GM18507 (cell line): ENCODE measurements around the gene USH1G.
A peak's percentile ranks its signal among the peaks of the same experiment; 100 is the strongest.
"Not testable (repeated sequence)": the region's sequence is repeated elsewhere in the genome, so short reads cannot be mapped to it uniquely, and the experiment has no call there.

Source experiments
- DNase-seq: peaks from one replicate; pipeline ENCODE4 v3.0.0; 2011; ENCODE audit warnings: low read depth; ENCODE audit not compliant: insufficient read length; ENCODE audit errors: extremely low spot score
- FAIRE-seq: peaks from 2 replicates; lab custom pipeline; 2011; peaks lifted over from hg19 to GRCh38; lab: Jason Lieb, UNC

The USH1G gene

GRCh38 chr17:74881073-74881472 is 42.0 kb downstream of the USH1G start:
- no peak for FAIRE-seq
- no peak for DNase-seq

DNA sequence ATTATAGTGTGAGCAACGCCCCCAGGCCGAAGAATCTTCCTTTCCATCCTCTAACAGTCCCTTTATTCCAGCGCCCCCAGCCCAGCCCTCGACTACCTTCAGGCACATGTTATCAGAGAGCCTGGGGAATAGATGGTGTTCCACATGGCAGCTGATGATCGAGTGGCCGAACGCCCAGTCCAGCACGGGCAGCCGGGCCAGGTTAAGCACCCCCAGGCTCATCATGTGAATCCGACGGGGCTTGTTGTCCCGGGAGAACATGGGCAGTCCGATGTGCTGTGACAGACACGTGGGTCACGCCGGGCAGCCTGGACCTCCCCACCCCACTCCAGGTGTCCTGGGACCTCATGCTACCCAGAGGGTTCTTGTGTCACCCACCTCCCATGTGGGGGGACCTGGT is 43.7 kb downstream of the USH1G start:
- DNase-seq = no peak
- no peak for FAIRE-seq

- FAIRE-seq (no peak), DNase-seq (no peak)
Measured at GRCh38 chr17:74878658-74879057, 44.4 kb downstream of the USH1G start.

DNA sequence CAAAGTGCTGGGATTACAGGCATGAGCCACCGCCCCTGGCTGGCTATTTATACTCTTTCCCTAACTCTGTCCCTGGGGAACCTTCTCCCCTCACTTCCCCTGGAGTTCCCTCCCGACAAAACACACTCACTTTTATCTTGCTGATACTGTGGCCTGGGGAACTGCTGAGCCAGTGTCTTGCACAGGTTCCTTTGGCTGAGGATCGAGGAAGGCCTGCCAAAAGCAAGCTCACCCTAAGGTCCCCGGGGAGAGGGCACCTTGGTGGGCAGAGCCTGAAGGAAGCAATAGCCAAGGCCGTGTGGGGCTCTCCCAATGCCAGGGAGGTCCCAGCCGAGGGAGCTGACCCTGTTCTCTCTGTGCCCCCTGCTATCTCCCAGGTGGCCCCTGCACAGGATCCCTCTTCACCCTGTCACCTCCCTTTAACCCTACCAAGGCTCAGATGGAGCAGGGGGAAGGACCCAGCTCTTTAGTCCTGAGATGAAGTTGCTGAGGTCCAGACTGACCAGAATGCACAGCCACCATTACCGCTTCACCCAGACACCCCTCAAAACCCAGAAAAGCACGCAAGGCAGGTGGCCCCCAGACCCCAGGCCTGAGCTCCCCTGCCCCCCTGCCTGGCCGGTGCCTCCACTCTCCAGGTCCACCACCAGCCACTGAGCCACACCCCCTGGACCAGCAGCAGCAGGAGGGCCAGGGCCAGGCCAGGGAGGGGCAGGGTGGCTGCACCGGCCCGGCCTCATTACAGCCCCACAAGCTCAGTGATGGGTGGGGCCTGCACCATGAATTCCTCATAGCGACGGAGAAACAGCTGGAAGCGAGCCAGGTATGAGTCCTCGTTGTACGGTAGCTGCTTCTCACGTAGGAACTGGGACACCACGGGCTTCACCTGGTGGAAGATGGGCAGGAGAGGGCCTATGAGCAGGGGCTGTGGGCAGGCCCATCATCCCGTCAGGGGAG is 45.2 kb downstream of the USH1G start:
- DNase-seq (no peak), FAIRE-seq (no peak)

GRCh38 chr17:74875977-74876593 is 47.0 kb downstream of the USH1G start:
- FAIRE-seq = no peak
- no peak for DNase-seq

DNA sequence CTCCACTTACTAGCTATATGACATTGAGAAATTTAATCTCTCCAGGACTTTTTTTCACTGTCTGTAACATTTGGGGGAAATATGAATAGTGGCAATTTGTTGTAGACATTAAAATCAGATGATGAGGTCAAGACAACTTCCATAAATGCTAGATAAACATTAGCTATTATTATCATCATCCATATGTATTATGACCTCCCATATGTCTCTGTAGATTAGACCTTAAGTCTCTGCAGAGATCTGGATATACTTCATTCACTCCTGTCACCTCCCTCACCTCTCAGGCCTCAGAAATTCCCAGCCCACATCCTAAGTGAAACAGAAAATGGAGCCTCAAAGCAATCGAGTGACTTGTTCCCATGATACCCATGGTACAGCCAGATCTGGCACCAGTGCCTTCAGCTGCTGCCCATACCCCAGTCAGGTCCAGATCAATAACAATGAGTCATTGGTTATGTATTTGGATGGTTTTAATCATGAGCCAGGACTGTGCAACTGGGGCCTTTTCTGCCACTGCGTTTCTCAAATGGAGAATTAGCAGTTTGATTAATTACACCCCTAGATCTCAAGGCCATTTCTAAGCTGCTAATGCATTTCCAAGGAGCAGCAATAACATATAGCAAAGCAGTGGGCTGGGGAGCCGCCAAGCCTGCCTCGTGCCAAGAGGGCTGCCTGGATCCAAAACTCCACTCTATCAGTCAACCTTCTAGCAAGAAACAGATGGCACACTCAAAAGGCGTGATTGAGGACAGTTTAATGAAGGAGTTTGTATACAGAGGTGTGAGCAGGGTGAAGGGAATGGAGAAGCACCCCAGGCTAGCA is 47.7 kb downstream of the USH1G start:
- no peak for DNase-seq
- no peak for FAIRE-seq

GRCh38 chr17:74874615-74875037 is 48.4 kb downstream of the USH1G start:
- DNase-seq (no peak), FAIRE-seq (no peak)

DNA sequence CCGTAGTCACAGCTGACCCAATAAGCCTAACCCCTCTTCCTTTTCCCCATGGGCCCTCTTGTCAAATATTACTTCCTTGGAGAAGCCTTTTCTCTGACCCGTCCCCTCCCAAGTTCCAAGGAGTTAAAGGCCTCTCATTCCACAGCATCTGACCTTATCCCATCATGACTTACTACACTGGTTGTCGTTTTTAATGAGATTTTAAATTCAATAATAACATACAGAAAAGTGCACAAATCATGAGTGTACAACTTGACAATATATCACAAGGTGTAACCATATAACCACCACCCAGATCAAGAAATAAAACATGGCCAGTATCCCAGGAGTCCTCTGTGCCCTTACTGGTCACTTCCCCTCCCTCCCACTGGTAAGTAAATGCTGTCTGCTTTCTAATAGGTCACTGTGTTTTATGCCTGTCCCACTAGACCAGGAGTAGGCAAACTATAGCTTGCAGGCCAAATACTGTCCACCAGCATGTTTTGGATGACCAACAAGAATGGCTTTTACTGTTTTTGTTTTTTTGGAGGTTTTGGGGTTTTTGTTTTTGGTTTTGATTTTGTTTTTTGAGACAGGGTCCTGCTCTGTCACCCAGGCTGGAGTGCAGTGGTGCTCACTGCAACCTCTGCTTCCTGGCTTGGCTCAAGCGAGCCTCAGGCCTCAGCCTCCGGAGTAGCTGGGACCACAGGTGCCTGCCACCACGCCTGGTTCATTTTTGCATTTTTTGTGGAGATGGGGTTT is 49.0 kb downstream of the USH1G start:
- DNase-seq (no peak), FAIRE-seq (no peak)

DNA sequence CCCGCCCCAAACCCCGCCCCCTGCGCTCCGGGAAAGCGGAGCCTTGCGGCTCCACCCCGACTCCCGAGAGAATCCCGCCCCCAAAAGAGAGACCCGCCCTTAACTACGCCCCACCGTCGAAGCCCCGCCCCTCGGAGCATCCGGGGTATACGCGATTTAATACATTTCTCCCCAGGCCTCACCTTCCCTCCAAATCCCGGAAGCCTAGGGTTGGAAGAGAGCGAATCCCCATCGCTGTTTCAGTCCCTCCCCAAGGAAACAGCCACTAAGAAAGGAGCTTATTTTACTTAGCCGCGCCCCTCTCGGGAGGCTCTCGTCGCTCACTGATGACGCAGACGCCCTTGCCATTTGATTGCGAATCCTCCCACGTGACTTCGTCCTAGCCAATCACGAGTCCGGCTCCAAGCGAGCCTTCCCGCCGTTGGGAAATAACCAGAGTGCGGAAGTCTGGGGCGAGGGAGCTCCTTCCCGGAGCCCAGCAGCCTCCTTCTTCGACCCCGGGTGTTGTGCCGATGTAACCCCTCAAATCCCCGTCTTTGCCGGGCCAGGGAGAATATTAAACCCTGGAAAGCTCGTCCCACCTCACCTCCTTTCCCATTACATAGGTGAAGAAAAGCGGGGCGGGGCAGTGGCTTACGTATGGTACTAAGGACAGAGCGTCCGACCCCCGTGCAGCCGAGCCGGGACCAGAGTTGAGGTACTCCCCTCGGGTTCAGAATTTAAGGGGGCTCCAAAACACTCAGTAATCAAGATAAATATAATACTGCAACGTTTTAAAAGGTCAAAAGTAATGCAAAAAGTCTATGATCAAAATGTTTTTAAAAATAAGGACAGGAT is 49.8 kb downstream of the USH1G start:
- peak; percentile 98 for FAIRE-seq
- DNase-seq = peak; percentile 98

DNA sequence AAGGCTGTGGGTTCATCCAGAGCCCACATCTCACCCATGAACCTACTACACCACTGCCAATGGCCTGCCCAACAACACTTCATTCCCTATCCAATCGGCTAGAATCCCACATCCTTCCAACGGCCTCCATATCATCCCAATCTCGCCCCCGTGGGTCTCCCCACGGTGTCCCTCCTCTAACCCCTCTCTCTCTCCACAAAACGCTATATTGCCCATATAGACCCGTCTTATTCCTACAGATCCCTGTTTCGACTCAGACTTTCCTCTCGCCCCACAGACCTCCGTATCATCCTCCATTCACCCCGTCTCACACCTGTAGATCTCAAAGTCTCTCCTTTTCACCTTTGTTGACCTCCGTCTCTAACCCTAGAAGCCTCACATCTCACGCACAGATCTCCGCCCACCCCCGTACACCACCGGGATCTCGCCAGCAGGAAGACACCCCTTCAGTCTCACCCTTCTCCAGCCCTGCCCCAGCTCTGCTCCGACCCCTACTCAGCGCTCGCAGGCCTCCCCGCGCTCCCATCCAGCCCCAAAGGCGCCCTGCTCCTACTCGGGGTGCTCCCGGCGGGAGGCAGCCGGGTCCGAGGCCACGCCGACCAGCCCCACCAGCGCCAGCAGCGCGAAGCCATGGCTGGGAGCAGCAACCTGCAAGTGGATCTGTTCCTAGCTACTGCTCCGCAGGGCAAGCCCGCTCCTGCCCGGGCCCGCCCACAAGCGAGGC is 50.6 kb downstream of the USH1G start, which contains the start of gene FDXR:
Gene FDXR (minus strand): TSS at position 682 of the 724 bp plus-strand sequence. CDS start 50 bp downstream, at position 632.
- DNase-seq (no peak), FAIRE-seq (no peak)

DNA sequence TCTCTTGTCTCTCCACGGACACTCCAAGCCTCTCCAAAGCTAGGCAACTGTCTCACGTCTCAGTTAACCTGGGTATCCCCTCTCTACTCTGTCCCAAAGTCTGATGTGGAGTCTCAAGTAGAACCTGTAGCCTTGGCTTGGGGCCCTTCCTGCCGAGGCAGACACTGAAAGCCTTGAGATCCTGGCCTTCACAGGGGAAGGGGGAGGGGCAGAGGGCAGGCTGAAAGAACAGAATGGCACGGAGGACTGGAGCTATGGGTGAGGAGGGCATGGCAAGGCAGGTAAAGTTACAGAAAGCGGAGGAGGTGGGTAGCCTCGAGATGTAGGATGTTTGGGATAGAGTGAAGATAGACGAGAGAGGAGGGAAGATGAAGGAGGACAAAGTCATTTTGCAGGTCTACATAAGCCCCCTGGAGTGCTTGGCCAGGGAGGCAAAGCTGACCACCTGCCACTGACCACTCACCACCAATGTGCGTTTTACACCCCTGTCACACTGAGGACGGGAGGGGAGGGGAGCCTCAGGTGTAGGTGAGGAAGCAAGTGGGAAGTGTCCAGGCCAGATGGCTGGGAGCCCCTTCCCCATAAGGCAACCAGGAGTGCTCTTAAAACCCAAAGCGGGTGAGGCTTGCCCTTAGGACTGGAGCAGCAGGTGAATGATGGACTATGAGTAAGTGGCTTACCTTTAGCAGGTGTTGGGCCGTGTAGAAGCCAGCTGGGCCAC is 51.5 kb downstream of the USH1G start:
- no peak for FAIRE-seq

GRCh38 chr17:74870512-74870911 is 52.5 kb downstream of the USH1G start:
- DNase-seq (no peak), FAIRE-seq (no peak)

More for the DNA sequence above, 51.5 kb downstream of the USH1G start:
- DNase-seq = no peak

DNA sequence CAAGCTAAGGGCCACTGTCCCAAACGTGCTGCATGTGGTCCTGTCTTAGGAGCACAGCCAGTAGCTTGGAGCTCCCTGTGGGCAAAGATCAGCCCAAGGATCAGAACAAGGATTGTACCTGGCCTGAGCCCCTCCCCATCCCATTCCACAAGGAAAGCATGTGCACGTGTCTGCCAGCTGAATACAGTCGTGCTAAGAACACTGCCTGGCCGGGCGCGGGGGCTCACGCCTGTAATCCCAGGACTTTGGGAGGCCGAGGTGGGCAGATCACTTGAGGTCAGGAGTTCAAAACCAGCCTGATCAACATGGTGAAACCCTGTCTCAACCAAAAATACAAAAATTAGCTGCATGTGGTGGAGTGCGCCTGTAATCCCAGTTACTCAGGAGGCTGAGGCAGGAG is 53.0 kb downstream of the USH1G start:
- FAIRE-seq = not testable (repeated sequence)

GRCh38 chr17:74868908-74869255 is 54.2 kb downstream of the USH1G start:
- DNase-seq = no peak
- no peak for FAIRE-seq

More for the DNA sequence above, 53.0 kb downstream of the USH1G start:
- not testable (repeated sequence) for DNase-seq

GRCh38 chr17:74868251-74868907 is 54.7 kb downstream of the USH1G start:
- DNase-seq = no peak
- no peak for FAIRE-seq

GRCh38 chr17:74866198-74866835 is 56.7 kb downstream of the USH1G start:
- DNase-seq = no peak
- no peak for FAIRE-seq
